ENCODE results near the gene ANK3. TPM values are rescaled to one million over a fixed set of nuclear protein-coding genes. Genes with fewer than 3 reads are reported as not detected.

ANK3 gene
- polyA plus RNA-seq, 1 experiment, result 1.6 TPM

GRCh38 chr10:60148266-60148840, 241.3 kb downstream of the ANK3 start:
- no peaks in the 10 kb centered on the region for H3K9me3 ChIP-seq (ENCODE audit: control insufficient read depth, insufficient read depth, low read length)
- DNase-seq (ENCODE audit: low read depth, low spot score), result peak; percentile 69
- H3K27ac ChIP-seq (ENCODE audit: low read depth, low read length), result no peak overlapping the region
- ChIA-PET POLR2A (no interaction called here), CTCF (interaction anchor here (1.3 kb wide), 2 partner anchors 33 to 56 kb away, joined by 3 read pairs; no protein-coding TSS in a partner anchor)
- TF ChIP-seq CTCF (IDR thresholded peaks at IDR 0.05; ENCODE audit: low read depth, low read length), result no peak
- H3K27me3 ChIP-seq (ENCODE audit: control insufficient read depth, insufficient read depth, low read length), result no peaks in the 10 kb centered on the region
- no peak overlapping the region for H3K4me3 ChIP-seq (ENCODE audit: low read depth, low read length)

GRCh38 chr10:60147576-60148265, 242.0 kb downstream of the ANK3 start:
- CTCF ChIA-PET, result no interaction called here

GRCh38 chr10:60147025-60147424, 242.7 kb downstream of the ANK3 start:
- H3K4me3 ChIP-seq (ENCODE audit: low read depth, low read length), result no peak overlapping the region
- H3K27me3 ChIP-seq (ENCODE audit: control insufficient read depth, insufficient read depth, low read length), result no peaks in the 10 kb centered on the region
- ChIA-PET POLR2A (no interaction called here), CTCF (no interaction called here)
- TF ChIP-seq CTCF (IDR thresholded peaks at IDR 0.05; ENCODE audit: low read depth, low read length), result no peak
- no peaks in the 10 kb centered on the region for H3K9me3 ChIP-seq (ENCODE audit: control insufficient read depth, insufficient read depth, low read length)
- DNase-seq (ENCODE audit: low read depth, low spot score), result no peak
- no peak overlapping the region for H3K27ac ChIP-seq (ENCODE audit: low read depth, low read length)

More at GRCh38 chr10:60147576-60148265, 242.0 kb downstream of the ANK3 start:
- POLR2A ChIA-PET, result no interaction called here
- H3K4me3 ChIP-seq (ENCODE audit: low read depth, low read length), result no peak overlapping the region
- TF ChIP-seq CTCF (IDR thresholded peaks at IDR 0.05; ENCODE audit: low read depth, low read length), result no peak
- H3K27me3 ChIP-seq (ENCODE audit: control insufficient read depth, insufficient read depth, low read length), result no peaks in the 10 kb centered on the region
- no peak overlapping the region for H3K27ac ChIP-seq (ENCODE audit: low read depth, low read length)
- no peaks in the 10 kb centered on the region for H3K9me3 ChIP-seq (ENCODE audit: control insufficient read depth, insufficient read depth, low read length)
- no peak for DNase-seq (ENCODE audit: low read depth, low spot score)

- Histone ChIP-seq H3K27me3 (ENCODE audit: control insufficient read depth, insufficient read depth, low read length) (no peaks in the 10 kb centered on the region), H3K4me3 (ENCODE audit: low read depth, low read length) (no peak overlapping the region), H3K27ac (ENCODE audit: low read depth, low read length) (no peak overlapping the region), H3K9me3 (ENCODE audit: control insufficient read depth, insufficient read depth, low read length) (no peaks in the 10 kb centered on the region)
- DNase-seq (ENCODE audit: low read depth, low spot score), result no peak
- ChIA-PET POLR2A (no interaction called here), CTCF (interaction anchor here (1.3 to 1.4 kb wide), 2 partner anchors 26 to 29 kb away, joined by 4 to 6 read pairs; no protein-coding TSS in a partner anchor)
- no peak for TF ChIP-seq CTCF (IDR thresholded peaks at IDR 0.05; ENCODE audit: low read depth, low read length)
Observed at GRCh38 chr10:60144099-60144498, 245.6 kb downstream of the ANK3 start.

- H3K4me3 ChIP-seq (ENCODE audit: low read depth, low read length), result no peak overlapping the region
- ChIA-PET POLR2A (no interaction called here), CTCF (interaction anchor here (1.1 to 1.4 kb wide), 2 partner anchors 28 to 42 kb away, joined by 4 to 6 read pairs; no protein-coding TSS in a partner anchor)
Observed at GRCh38 chr10:60142736-60143135, 246.9 kb downstream of the ANK3 start.

More at GRCh38 chr10:60142736-60143135, 246.9 kb downstream of the ANK3 start:
- H3K27me3 ChIP-seq (ENCODE audit: control insufficient read depth, insufficient read depth, low read length), result no peaks in the 10 kb centered on the region
- TF ChIP-seq CTCF (IDR thresholded peaks at IDR 0.05; ENCODE audit: low read depth, low read length), result no peak
- H3K9me3 ChIP-seq (ENCODE audit: control insufficient read depth, insufficient read depth, low read length), result no peaks in the 10 kb centered on the region
- DNase-seq (ENCODE audit: low read depth, low spot score), result no peak
- H3K27ac ChIP-seq (ENCODE audit: low read depth, low read length), result no peak overlapping the region
